Sigmoid colon (tissue), 4 donors: Measurements from ENCODE around the gene LRRC3.

Experiments
- CTCF ChIP-seq, 4 experiments: fragments of 450-650 bp in 3 of 4; fragments of 200-600 bp in 1 of 4; IDR thresholded peaks; one replicate each; pipeline ENCODE4 v1.5.1; 2016 to 2019; ENCODE audit warnings: antibody characterized with exemption in 4 of 4, mild to moderate bottlenecking in 3 of 4, moderate library complexity in 2 of 4
- POLR2AphosphoS5 ChIP-seq, 4 donors: sonication (generic); formaldehyde crosslinking; IDR thresholded peaks; one replicate each; pipeline ENCODE4 v1.6.1; 2017; ENCODE audit warnings: antibody characterized with exemption in 4 of 4

- no peak for TF ChIP-seq POLR2AphosphoS5 (IDR thresholded peaks at IDR 0.05)
- TF ChIP-seq CTCF (IDR thresholded peaks at IDR 0.05) = no peak
These were observed 40.8 kb upstream of the LRRC3 start for GRCh38 chr21:44414291-44415072.
